Measurements from ENCODE around the gene MYT1. TPM values are rescaled to one million over a fixed set of nuclear protein-coding genes. Genes with fewer than 3 reads are reported as not detected.

MYT1 gene
- polyA plus RNA-seq, 1 of the 3 experiments (the other 2 are of a cell fraction) = 0.10 TPM

DNA sequence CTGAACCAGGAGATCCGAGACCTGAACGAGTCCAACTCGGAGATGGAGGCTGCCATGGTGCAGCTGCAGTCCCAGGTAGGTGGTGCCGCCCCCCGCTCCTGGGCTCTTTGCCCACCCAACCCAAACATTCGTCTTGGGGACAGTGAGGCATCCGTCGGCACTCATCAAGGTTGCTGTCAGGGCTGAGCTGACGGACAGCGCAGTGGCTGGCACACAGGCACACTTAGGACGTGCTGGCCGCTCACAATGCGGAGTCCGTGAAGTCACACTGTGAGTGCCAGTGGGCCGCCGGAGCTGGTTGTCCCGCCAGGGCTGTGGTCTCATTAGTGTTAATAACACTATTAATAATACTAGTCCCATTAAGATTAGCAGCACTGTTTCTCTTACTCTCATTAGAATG lies 73.1 kb downstream of the MYT1 start:
- WGBS (ENCODE audit: low lambda C conversion rate) = 80% methylated on average over 1 of the region's 17 CpGs
- no peak overlapping the region for H2AFZ ChIP-seq (ENCODE audit: low read depth)
- H3K4me3 ChIP-seq (ENCODE audit: low read depth in 2 of 2, low read length in 1 of 2) = no peak overlapping the region
- no peaks in the 10 kb centered on the region for H3K36me3 ChIP-seq (replicated peaks in 1 of 2; ENCODE audit: control insufficient read depth in 1 of 2, insufficient read depth in 2 of 2, low read length in 1 of 2)
- no peaks in the 10 kb centered on the region for H4K20me1 ChIP-seq (ENCODE audit: insufficient read depth)
- no peak overlapping the region for H3K4me2 ChIP-seq
- H3K27me3 ChIP-seq (ENCODE audit: insufficient read depth) = no peaks in the 10 kb centered on the region
- CTCF ChIA-PET = interaction anchor here (1.3 kb wide), 1 partner anchor 12 kb away, joined by 3 read pairs; no protein-coding TSS in a partner anchor
- peaks cover 0 to 13% of the 10 kb centered on the region in 2 experiments; a peak in 1 of 4 replicates for H3K4me1 ChIP-seq (ENCODE audit: control insufficient read depth in 1 of 2, insufficient read depth in 2 of 2, low read depth in 1 of 2, low read length in 1 of 2)
- POLR2A ChIA-PET = no interaction called here
- H3K27ac ChIP-seq (ENCODE audit: low read depth in 2 of 2, low read length in 1 of 2) = no peak overlapping the region
- no peaks in the 10 kb centered on the region for H3K9me2 ChIP-seq
- no peak for DNase-seq
- H3F3A ChIP-seq (replicated peaks; ENCODE audit: insufficient read depth) = no peaks in the 10 kb centered on the region
- no peak overlapping the region for H3K9ac ChIP-seq
- H3K9me3 ChIP-seq = no peaks in the 10 kb centered on the region
- TF ChIP-seq, protein P1, sequence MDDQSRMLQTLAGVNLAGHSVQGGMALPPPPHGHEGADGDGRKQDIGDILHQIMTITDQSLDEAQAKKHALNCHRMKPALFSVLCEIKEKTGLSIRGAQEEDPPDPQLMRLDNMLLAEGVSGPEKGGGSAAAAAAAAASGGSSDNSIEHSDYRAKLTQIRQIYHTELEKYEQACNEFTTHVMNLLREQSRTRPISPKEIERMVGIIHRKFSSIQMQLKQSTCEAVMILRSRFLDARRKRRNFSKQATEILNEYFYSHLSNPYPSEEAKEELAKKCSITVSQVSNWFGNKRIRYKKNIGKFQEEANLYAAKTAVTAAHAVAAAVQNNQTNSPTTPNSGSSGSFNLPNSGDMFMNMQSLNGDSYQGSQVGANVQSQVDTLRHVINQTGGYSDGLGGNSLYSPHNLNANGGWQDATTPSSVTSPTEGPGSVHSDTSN (IDR thresholded peaks at IDR 0.05) = no peak
- no peak for TF ChIP-seq TCF12 (IDR thresholded peaks at IDR 0.05)
- TF ChIP-seq, protein P2, sequence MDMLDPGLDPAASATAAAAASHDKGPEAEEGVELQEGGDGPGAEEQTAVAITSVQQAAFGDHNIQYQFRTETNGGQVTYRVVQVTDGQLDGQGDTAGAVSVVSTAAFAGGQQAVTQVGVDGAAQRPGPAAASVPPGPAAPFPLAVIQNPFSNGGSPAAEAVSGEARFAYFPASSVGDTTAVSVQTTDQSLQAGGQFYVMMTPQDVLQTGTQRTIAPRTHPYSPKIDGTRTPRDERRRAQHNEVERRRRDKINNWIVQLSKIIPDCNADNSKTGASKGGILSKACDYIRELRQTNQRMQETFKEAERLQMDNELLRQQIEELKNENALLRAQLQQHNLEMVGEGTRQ (IDR thresholded peaks at IDR 0.05; ENCODE audit: borderline replicate concordance, low read depth, low read length) = no peak
- no peak for TF ChIP-seq FOXJ3 (CRISPR knock-in tag; IDR thresholded peaks at IDR 0.05)
- TF ChIP-seq, protein P3, sequence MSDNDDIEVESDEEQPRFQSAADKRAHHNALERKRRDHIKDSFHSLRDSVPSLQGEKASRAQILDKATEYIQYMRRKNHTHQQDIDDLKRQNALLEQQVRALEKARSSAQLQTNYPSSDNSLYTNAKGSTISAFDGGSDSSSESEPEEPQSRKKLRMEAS (IDR thresholded peaks at IDR 0.05; ENCODE audit: low read depth) = no peak
- no peak for TF ChIP-seq JUND (IDR thresholded peaks at IDR 0.05)
- no peak for TF ChIP-seq GATA2 (CRISPR knock-in tag; IDR thresholded peaks at IDR 0.05)
- TF ChIP-seq EZH2phosphoT487 (IDR thresholded peaks at IDR 0.05; ENCODE audit: borderline replicate concordance, low read depth) = no peak
- TF ChIP-seq, protein P4, sequence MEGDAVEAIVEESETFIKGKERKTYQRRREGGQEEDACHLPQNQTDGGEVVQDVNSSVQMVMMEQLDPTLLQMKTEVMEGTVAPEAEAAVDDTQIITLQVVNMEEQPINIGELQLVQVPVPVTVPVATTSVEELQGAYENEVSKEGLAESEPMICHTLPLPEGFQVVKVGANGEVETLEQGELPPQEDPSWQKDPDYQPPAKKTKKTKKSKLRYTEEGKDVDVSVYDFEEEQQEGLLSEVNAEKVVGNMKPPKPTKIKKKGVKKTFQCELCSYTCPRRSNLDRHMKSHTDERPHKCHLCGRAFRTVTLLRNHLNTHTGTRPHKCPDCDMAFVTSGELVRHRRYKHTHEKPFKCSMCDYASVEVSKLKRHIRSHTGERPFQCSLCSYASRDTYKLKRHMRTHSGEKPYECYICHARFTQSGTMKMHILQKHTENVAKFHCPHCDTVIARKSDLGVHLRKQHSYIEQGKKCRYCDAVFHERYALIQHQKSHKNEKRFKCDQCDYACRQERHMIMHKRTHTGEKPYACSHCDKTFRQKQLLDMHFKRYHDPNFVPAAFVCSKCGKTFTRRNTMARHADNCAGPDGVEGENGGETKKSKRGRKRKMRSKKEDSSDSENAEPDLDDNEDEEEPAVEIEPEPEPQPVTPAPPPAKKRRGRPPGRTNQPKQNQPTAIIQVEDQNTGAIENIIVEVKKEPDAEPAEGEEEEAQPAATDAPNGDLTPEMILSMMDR (IDR thresholded peaks at IDR 0.05) = no peak
- no peak for TF ChIP-seq NFIC (IDR thresholded peaks at IDR 0.05; ENCODE audit: borderline replicate concordance)
- TF ChIP-seq POLR2AphosphoS5 (IDR thresholded peaks at IDR 0.05; ENCODE audit: low read depth, low read length) = no peak
- TF ChIP-seq, protein P5, sequence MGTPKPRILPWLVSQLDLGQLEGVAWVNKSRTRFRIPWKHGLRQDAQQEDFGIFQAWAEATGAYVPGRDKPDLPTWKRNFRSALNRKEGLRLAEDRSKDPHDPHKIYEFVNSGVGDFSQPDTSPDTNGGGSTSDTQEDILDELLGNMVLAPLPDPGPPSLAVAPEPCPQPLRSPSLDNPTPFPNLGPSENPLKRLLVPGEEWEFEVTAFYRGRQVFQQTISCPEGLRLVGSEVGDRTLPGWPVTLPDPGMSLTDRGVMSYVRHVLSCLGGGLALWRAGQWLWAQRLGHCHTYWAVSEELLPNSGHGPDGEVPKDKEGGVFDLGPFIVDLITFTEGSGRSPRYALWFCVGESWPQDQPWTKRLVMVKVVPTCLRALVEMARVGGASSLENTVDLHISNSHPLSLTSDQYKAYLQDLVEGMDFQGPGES (IDR thresholded peaks at IDR 0.05; ENCODE audit: low read depth, low read length) = no peak
- TF ChIP-seq, protein P6, sequence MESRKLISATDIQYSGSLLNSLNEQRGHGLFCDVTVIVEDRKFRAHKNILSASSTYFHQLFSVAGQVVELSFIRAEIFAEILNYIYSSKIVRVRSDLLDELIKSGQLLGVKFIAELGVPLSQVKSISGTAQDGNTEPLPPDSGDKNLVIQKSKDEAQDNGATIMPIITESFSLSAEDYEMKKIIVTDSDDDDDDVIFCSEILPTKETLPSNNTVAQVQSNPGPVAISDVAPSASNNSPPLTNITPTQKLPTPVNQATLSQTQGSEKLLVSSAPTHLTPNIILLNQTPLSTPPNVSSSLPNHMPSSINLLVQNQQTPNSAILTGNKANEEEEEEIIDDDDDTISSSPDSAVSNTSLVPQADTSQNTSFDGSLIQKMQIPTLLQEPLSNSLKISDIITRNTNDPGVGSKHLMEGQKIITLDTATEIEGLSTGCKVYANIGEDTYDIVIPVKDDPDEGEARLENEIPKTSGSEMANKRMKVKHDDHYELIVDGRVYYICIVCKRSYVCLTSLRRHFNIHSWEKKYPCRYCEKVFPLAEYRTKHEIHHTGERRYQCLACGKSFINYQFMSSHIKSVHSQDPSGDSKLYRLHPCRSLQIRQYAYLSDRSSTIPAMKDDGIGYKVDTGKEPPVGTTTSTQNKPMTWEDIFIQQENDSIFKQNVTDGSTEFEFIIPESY (IDR thresholded peaks at IDR 0.05; ENCODE audit: borderline replicate concordance, low read depth) = no peak
- no peak for TF ChIP-seq MEF2A (IDR thresholded peaks at IDR 0.05; ENCODE audit: borderline replicate concordance, low read depth)
- no peak for TF ChIP-seq RAD21 (IDR thresholded peaks at IDR 0.05; ENCODE audit: low read length)
- H3K79me2 ChIP-seq (ENCODE audit: insufficient read depth) = no peaks in the 10 kb centered on the region
